SU-DHL-6 (cell line): ENCODE data around the gene ESR1.

Experiments
- H2AFZ ChIP-seq: fragments of 200-600 bp; sonication (generic); 2 replicates; pipeline ENCODE4 v1.6.1; 2014; ENCODE audit warnings: low read depth, mild to moderate bottlenecking, moderate library complexity, mixed read lengths, antibody characterized with exemption, low read length; ENCODE audit not compliant: severe bottlenecking
- H3F3A ChIP-seq: fragments of 200-600 bp; shearing (Covaris generic); 2 replicates; pipeline ENCODE4 v1.6.0; 2016; ENCODE audit warnings: antibody characterized with exemption, mild to moderate bottlenecking; ENCODE audit not compliant: insufficient read depth
- H3K27ac ChIP-seq: fragments of 200-600 bp; sonication (generic); 2 replicates; pipeline ENCODE4 v1.5.1; 2016; ENCODE audit warnings: low read depth, mild to moderate bottlenecking, low read length, moderate library complexity, mixed read lengths
- H3K27me3 ChIP-seq: fragments of 200-600 bp; sonication (generic), shearing (Covaris generic); 2 replicates; pipeline ENCODE4 v1.6.0; 2014; ENCODE audit warnings: mild to moderate bottlenecking, low read length
- H3K36me3 ChIP-seq: fragments of 200-600 bp; sonication (generic); 2 replicates; pipeline ENCODE4 v1.6.1; 2014; ENCODE audit warnings: mild to moderate bottlenecking, low read length, mixed read lengths
- H3K4me2 ChIP-seq: fragments of 300-600, 200-600 bp; shearing (Covaris generic), sonication (generic); 2 replicates; pipeline ENCODE4 v1.6.0; 2014; ENCODE audit warnings: low read length, low read depth, mild to moderate bottlenecking; ENCODE audit not compliant: poor library complexity, severe bottlenecking
- H3K4me3 ChIP-seq: fragments of 200-600 bp; sonication (generic); 2 replicates; pipeline ENCODE4 v1.5.1; 2014; ENCODE audit warnings: antibody characterized with exemption, low read length, mild to moderate bottlenecking, mixed read lengths; ENCODE audit not compliant: insufficient read depth, poor library complexity, severe bottlenecking
- H3K79me2 ChIP-seq: fragments of 200-600 bp; sonication (generic); 2 replicates; pipeline ENCODE4 v1.6.1; 2014; ENCODE audit warnings: mild to moderate bottlenecking, low read length, moderate library complexity; ENCODE audit not compliant: insufficient read depth
- H3K9ac ChIP-seq: fragments of 200-600 bp; sonication (generic); 2 replicates; pipeline ENCODE4 v1.7.0; 2014; ENCODE audit warnings: mild to moderate bottlenecking, low read length
- H3K9me2 ChIP-seq: fragments of 200-600 bp; sonication (generic); replicated peaks from 2 replicates; pipeline ENCODE4 v1.6.1; 2014; ENCODE audit warnings: low read length; ENCODE audit not compliant: insufficient read depth
- H3K9me3 ChIP-seq: fragments of 200-600 bp; sonication (generic); 2 replicates; pipeline ENCODE4 v1.6.1; 2014; ENCODE audit warnings: low read length, mixed read lengths; ENCODE audit not compliant: insufficient read depth
- H4K20me1 ChIP-seq: fragments of 200-600 bp; sonication (generic); 2 replicates; pipeline ENCODE4 v1.6.1; 2014; ENCODE audit warnings: low read depth, mild to moderate bottlenecking, antibody characterized with exemption, low read length, moderate library complexity, mixed read lengths
- EZH2phosphoT487 ChIP-seq: fragments of 200-600 bp; sonication (generic), shearing (Covaris generic); conservative IDR thresholded peaks from 2 replicates; pipeline ENCODE4 v1.6.1; 2018; ENCODE audit warnings: mild to moderate bottlenecking, antibody characterized with exemption, low read length, moderate library complexity, mixed read lengths
- TF ChIP-seq, protein P1 (sequence below): fragments of 200-600 bp; sonication (generic); IDR thresholded peaks from one replicate; pipeline ENCODE4 v1.5.1; 2017; ENCODE audit warnings: antibody characterized with exemption, mild to moderate bottlenecking, low read length, moderate library complexity; ENCODE audit not compliant: insufficient read depth, poor library complexity, severe bottlenecking

Gene ESR1

DNA sequence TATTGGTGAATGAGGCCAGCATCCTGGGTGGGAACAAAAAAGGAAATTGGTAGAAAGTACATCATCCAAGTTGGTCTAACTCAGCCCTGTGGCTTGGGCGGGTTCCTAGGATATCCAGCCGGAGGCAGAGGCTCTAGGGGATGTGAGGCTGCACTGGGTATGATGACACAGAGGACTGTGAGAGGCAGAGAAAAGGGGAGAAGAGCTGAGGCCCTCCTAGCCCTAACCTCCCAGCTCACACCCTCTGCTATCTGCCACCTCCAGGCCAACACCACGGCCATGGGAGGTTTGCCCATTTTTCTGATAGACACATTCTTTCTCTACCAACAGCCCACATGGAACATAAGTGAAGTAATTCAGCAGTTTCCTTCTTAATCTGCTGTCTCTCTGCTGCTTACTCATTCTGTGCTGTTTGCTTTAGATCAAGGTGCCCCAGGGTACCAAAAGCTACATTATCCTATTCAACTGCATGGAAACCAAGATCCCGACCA is 284.4 kb downstream of the ESR1 start:
- Histone ChIP-seq H2AFZ (no peak overlapping the region), H4K20me1 (no peaks in the 10 kb centered on the region), H3K9me3 (no peaks in the 10 kb centered on the region), H3K27ac (no peak overlapping the region), H3K9ac (no peak overlapping the region), H3K36me3 (no peaks in the 10 kb centered on the region), H3K4me2 (no peak overlapping the region), H3K4me3 (no peak overlapping the region), H3K27me3 (no peaks in the 10 kb centered on the region), H3K79me2 (no peaks in the 10 kb centered on the region), H3K9me2 (no peaks in the 10 kb centered on the region), H3F3A (no peaks in the 10 kb centered on the region)
- TF ChIP-seq EZH2phosphoT487 = no peak
- TF ChIP-seq, protein P1, sequence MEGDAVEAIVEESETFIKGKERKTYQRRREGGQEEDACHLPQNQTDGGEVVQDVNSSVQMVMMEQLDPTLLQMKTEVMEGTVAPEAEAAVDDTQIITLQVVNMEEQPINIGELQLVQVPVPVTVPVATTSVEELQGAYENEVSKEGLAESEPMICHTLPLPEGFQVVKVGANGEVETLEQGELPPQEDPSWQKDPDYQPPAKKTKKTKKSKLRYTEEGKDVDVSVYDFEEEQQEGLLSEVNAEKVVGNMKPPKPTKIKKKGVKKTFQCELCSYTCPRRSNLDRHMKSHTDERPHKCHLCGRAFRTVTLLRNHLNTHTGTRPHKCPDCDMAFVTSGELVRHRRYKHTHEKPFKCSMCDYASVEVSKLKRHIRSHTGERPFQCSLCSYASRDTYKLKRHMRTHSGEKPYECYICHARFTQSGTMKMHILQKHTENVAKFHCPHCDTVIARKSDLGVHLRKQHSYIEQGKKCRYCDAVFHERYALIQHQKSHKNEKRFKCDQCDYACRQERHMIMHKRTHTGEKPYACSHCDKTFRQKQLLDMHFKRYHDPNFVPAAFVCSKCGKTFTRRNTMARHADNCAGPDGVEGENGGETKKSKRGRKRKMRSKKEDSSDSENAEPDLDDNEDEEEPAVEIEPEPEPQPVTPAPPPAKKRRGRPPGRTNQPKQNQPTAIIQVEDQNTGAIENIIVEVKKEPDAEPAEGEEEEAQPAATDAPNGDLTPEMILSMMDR = no peak

DNA sequence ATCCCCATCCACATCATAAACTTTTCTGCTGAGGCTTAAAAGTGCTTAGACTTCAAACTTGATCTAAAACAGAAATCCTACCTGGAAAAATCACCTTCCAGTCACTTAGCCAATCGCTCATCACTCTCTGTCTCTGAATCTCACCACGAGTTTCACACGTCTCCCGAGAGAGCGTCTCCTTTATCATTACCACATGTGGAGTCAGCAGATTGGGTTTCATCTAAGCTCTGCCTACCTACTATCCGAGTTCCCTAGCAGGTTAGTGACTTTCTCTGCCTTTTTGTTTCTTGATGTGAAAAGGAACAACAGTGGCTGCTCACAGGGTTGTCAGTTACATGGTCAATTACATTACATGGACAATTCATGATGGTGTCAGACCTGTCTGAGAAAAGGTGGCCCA is 286.2 kb downstream of the ESR1 start:
- H3K9me2 ChIP-seq = no peaks in the 10 kb centered on the region

DNA sequence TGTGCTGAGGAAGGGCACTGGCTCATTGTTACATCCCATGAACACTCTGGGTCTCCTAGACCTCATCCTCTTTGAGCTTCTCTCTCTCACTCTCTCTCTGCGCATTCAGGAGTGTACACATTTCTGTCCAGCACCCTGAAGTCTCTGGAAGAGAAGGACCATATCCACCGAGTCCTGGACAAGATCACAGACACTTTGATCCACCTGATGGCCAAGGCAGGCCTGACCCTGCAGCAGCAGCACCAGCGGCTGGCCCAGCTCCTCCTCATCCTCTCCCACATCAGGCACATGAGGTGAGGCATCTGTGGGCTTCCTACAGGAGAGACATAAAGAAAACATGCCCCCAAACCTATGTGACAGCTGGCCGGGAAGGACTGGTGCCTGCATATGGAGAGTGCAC is 286.8 kb downstream of the ESR1 start:
- TF ChIP-seq EZH2phosphoT487 = no peak
- TF ChIP-seq, protein P1 = no peak
- no peaks in the 10 kb centered on the region for H3K36me3 ChIP-seq
- no peak overlapping the region for H3K9ac ChIP-seq
- H3K79me2 ChIP-seq = no peaks in the 10 kb centered on the region
- H3K4me2 ChIP-seq = no peak overlapping the region
- H3K27ac ChIP-seq = no peak overlapping the region
- no peaks in the 10 kb centered on the region for H4K20me1 ChIP-seq
- H3K27me3 ChIP-seq = no peaks in the 10 kb centered on the region
- H3F3A ChIP-seq = no peaks in the 10 kb centered on the region
- H3K9me2 ChIP-seq = no peaks in the 10 kb centered on the region
- H3K4me3 ChIP-seq = no peak overlapping the region
- H3K9me3 ChIP-seq = no peaks in the 10 kb centered on the region
- H2AFZ ChIP-seq = no peak overlapping the region

More for the DNA sequence above, 286.2 kb downstream of the ESR1 start:
- TF ChIP-seq, protein P1 = no peak
- TF ChIP-seq EZH2phosphoT487 = no peak
- Histone ChIP-seq H4K20me1 (no peaks in the 10 kb centered on the region), H3K9ac (no peak overlapping the region), H3K9me3 (no peaks in the 10 kb centered on the region), H3F3A (no peaks in the 10 kb centered on the region), H3K4me2 (no peak overlapping the region), H3K79me2 (no peaks in the 10 kb centered on the region), H3K4me3 (no peak overlapping the region), H3K36me3 (no peaks in the 10 kb centered on the region), H3K27me3 (no peaks in the 10 kb centered on the region), H2AFZ (no peak overlapping the region), H3K27ac (no peak overlapping the region)
